Peyer's patch (tissue), 4 donors: ENCODE measurements around the gene TK1.

Source experiments
- POLR2A ChIP-seq, 2 donors: fragments of 450-650 bp; IDR thresholded peaks; one replicate each; pipeline ENCODE4 v1.5.1; 2017; ENCODE audit warnings: antibody characterized with exemption in 2 of 2, mild to moderate bottlenecking in 2 of 2, moderate library complexity in 2 of 2
- TF ChIP-seq, protein P1 (sequence below), 6 experiments: fragments of 450-650 bp in 4 of 6; fragments of 200-600 bp in 2 of 6; sonication (generic) in 1 of 6; IDR thresholded peaks; one replicate each; pipeline ENCODE4 v1.5.1; 2017 to 2019; ENCODE audit warnings: antibody characterized with exemption in 6 of 6, mild to moderate bottlenecking in 3 of 6, moderate library complexity in 1 of 6

DNA sequence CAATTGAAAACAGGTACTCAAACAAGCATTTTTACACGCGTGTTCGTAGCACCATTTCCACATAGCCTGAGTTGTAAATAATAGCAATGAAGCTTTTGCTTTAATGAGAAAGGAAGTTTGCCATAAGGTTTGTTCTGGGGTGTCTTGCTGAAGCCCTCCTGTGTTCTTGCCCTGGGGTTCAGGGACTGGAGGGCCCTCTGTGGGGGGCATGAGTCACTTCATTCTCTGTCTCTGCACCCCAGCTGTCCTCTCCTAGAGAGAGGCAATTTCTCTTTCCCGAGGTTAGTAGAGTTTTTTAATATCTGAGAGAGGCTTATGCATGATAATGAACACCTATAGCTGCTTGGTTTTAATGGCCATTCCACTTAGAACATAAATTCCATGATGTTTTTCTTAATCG lies 9.9 kb upstream of the TK1 start:
- TF ChIP-seq, protein P1, sequence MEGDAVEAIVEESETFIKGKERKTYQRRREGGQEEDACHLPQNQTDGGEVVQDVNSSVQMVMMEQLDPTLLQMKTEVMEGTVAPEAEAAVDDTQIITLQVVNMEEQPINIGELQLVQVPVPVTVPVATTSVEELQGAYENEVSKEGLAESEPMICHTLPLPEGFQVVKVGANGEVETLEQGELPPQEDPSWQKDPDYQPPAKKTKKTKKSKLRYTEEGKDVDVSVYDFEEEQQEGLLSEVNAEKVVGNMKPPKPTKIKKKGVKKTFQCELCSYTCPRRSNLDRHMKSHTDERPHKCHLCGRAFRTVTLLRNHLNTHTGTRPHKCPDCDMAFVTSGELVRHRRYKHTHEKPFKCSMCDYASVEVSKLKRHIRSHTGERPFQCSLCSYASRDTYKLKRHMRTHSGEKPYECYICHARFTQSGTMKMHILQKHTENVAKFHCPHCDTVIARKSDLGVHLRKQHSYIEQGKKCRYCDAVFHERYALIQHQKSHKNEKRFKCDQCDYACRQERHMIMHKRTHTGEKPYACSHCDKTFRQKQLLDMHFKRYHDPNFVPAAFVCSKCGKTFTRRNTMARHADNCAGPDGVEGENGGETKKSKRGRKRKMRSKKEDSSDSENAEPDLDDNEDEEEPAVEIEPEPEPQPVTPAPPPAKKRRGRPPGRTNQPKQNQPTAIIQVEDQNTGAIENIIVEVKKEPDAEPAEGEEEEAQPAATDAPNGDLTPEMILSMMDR (IDR thresholded peaks at IDR 0.05): no peak
- no peak for TF ChIP-seq POLR2A (IDR thresholded peaks at IDR 0.05)
